HEK293 (cell line): ENCODE measurements around the gene COQ8B.

Experiments used
- BCL11A ChIP-seq: fragments of 450-650 bp; formaldehyde crosslinking; IDR thresholded peaks from 2 replicates; pipeline ENCODE4 v1.5.1; 2016; ENCODE audit warnings: low read depth, missing biosample characterization, missing genetic modification characterization
- GLIS2 ChIP-seq: fragments of 450-650 bp; formaldehyde crosslinking; IDR thresholded peaks from 2 replicates; pipeline ENCODE4 v1.5.1; 2016; ENCODE audit warnings: missing biosample characterization, missing genetic modification characterization
- KLF16 ChIP-seq: fragments of 450-650 bp; formaldehyde crosslinking; IDR thresholded peaks from 2 replicates; pipeline ENCODE4 v1.5.1; 2017; ENCODE audit warnings: missing biosample characterization, missing genetic modification characterization
- MEIS1 ChIP-seq: sonication (generic); formaldehyde crosslinking; IDR thresholded peaks from 2 replicates; pipeline ENCODE4 v1.8.1; 2022; ENCODE audit warnings: missing genetic modification reagents, mild to moderate bottlenecking, borderline replicate concordance
- PRDM1 ChIP-seq: fragments of 450-650 bp; formaldehyde crosslinking; IDR thresholded peaks from 2 replicates; pipeline ENCODE4; 2016; ENCODE audit warnings: missing biosample characterization, missing genetic modification characterization
- ZBTB48 ChIP-seq: fragments of 450-650 bp; formaldehyde crosslinking; IDR thresholded peaks from 2 replicates; pipeline ENCODE4 v1.5.1; 2016; ENCODE audit warnings: missing biosample characterization, missing genetic modification characterization
- ZBTB8A ChIP-seq: fragments of 450-650 bp; formaldehyde crosslinking; IDR thresholded peaks from 2 replicates; pipeline ENCODE4 v1.5.1; 2016; ENCODE audit warnings: missing biosample characterization, missing genetic modification characterization
- ZFP37 ChIP-seq: fragments of 450-650 bp; formaldehyde crosslinking; IDR thresholded peaks from 2 replicates; pipeline ENCODE4 v1.5.1; 2016; ENCODE audit warnings: missing biosample characterization, missing genetic modification characterization
- ZFP69B ChIP-seq: fragments of 450-650 bp; formaldehyde crosslinking; IDR thresholded peaks from 2 replicates; pipeline ENCODE4 v1.5.1; 2016; ENCODE audit warnings: missing biosample characterization, missing genetic modification characterization
- ZNF157 ChIP-seq: fragments of 450-650 bp; formaldehyde crosslinking; IDR thresholded peaks from 2 replicates; pipeline ENCODE4 v1.5.1; 2016; ENCODE audit warnings: missing biosample characterization, missing genetic modification characterization
- ZNF175 ChIP-seq: fragments of 450-650 bp; formaldehyde crosslinking; IDR thresholded peaks from 2 replicates; pipeline ENCODE4 v1.5.1; 2016; ENCODE audit warnings: missing biosample characterization, missing genetic modification characterization
- ZNF24 ChIP-seq: fragments of 450-650 bp; formaldehyde crosslinking; IDR thresholded peaks from 2 replicates; pipeline ENCODE4 v1.5.1; 2016; ENCODE audit warnings: missing biosample characterization, missing genetic modification characterization
- ZNF274 ChIP-seq, 2 experiments: fragments of 200-500 bp in 1 of 2; fragments of 450-650 bp in 1 of 2; sonication (Bioruptor generic) in 1 of 2; formaldehyde crosslinking in 1 of 2; IDR thresholded peaks; 2 replicates each; pipeline versions ENCODE4 v1.5.1 to v1.6.1; 2014 to 2016; ENCODE audit warnings: borderline replicate concordance in 1 of 2, inconsistent platforms in 1 of 2, low read length in 1 of 2, missing biosample characterization in 1 of 2, missing genetic modification characterization in 1 of 2
- ZNF335 ChIP-seq: fragments of 450-650 bp; formaldehyde crosslinking; conservative IDR thresholded peaks from 2 replicates; pipeline ENCODE4 v1.5.1; 2016; ENCODE audit warnings: missing biosample characterization, missing genetic modification characterization
- ZNF48 ChIP-seq: fragments of 450-650 bp; formaldehyde crosslinking; IDR thresholded peaks from 2 replicates; pipeline ENCODE4 v1.5.1; 2016; ENCODE audit warnings: missing biosample characterization, missing genetic modification characterization
- ZNF561 ChIP-seq: fragments of 450-650 bp; IDR thresholded peaks from 2 replicates; pipeline ENCODE4 v1.5.1; 2018; ENCODE audit warnings: missing biosample characterization, missing genetic modification characterization, borderline replicate concordance
- ZNF600 ChIP-seq: fragments of 450-650 bp; formaldehyde crosslinking; IDR thresholded peaks from 2 replicates; pipeline ENCODE4 v1.5.1; 2016; ENCODE audit warnings: missing biosample characterization, missing genetic modification characterization
- ZNF660 ChIP-seq: fragments of 450-650 bp; IDR thresholded peaks from 2 replicates; pipeline ENCODE4 v1.5.1; 2018; ENCODE audit warnings: missing biosample characterization, mild to moderate bottlenecking, missing genetic modification characterization
- ZNF76 ChIP-seq: fragments of 450-650 bp; formaldehyde crosslinking; IDR thresholded peaks from 2 replicates; pipeline ENCODE4; 2016; ENCODE audit warnings: low read depth, missing biosample characterization, missing genetic modification characterization, borderline replicate concordance
- TF ChIP-seq, protein P1 (sequence below): fragments of 450-650 bp; formaldehyde crosslinking; IDR thresholded peaks from 2 replicates; pipeline ENCODE4 v1.5.1; 2016; ENCODE audit warnings: missing biosample characterization, missing genetic modification characterization
- TF ChIP-seq, protein P2 (sequence below): fragments of 450-650 bp; formaldehyde crosslinking; IDR thresholded peaks from 2 replicates; pipeline ENCODE4 v1.5.1; 2016; ENCODE audit warnings: missing biosample characterization, missing genetic modification characterization
- TF ChIP-seq, protein P3 (sequence below): fragments of 450-650 bp; formaldehyde crosslinking; IDR thresholded peaks from 2 replicates; pipeline ENCODE4 v1.5.1; 2016; ENCODE audit warnings: missing biosample characterization, missing genetic modification characterization
- TF ChIP-seq, protein P4 (sequence below): fragments of 450-650 bp; formaldehyde crosslinking; IDR thresholded peaks from 2 replicates; pipeline ENCODE4 v1.5.1; 2016; ENCODE audit warnings: missing biosample characterization, missing genetic modification characterization
- TF ChIP-seq, protein P5 (sequence below): fragments of 450-650 bp; formaldehyde crosslinking; IDR thresholded peaks from 2 replicates; pipeline ENCODE4 v1.5.1; 2016; ENCODE audit warnings: missing biosample characterization, missing genetic modification characterization
- TF ChIP-seq, protein P6 (sequence below): fragments of 450-650 bp; formaldehyde crosslinking; IDR thresholded peaks from 2 replicates; pipeline ENCODE4 v1.5.1; 2016; ENCODE audit warnings: missing biosample characterization, missing genetic modification characterization, borderline replicate concordance
- TF ChIP-seq, protein P7 (sequence below): fragments of 450-650 bp; formaldehyde crosslinking; IDR thresholded peaks from 2 replicates; pipeline ENCODE4 v1.5.1; 2016; ENCODE audit warnings: missing biosample characterization, missing genetic modification characterization

The COQ8B gene

DNA sequence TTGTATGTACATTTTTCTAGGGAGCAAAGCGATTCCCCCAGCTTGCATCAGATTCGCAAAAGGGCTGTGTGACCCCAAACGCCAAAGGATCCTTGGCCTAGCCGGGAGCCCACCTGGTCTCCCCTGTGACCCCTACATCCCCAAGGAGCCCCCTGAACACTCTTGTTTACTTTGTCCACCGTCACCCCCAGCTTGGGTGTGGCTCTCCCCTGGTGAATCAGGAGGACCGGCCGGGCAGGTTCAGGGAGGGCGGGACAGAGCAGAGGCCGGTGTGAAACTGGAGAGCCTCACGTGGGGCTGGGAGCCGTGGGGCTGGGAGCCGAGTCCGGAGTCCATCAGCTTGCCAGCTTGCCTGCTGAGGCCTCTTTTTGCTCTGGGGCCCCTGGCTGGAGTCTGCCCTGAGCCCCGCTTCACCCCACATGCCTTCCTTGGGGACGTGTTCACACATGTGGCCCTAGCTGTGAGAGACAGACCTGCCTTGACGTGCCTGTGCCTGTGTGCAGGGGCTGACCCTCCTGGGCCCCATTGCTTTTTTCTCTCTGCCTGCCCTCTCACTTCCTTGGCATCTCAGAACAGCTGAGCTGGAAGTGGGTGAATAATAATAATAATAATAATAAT lies 2.2 kb upstream of the COQ8B start (continued):
- TF ChIP-seq, protein P1, sequence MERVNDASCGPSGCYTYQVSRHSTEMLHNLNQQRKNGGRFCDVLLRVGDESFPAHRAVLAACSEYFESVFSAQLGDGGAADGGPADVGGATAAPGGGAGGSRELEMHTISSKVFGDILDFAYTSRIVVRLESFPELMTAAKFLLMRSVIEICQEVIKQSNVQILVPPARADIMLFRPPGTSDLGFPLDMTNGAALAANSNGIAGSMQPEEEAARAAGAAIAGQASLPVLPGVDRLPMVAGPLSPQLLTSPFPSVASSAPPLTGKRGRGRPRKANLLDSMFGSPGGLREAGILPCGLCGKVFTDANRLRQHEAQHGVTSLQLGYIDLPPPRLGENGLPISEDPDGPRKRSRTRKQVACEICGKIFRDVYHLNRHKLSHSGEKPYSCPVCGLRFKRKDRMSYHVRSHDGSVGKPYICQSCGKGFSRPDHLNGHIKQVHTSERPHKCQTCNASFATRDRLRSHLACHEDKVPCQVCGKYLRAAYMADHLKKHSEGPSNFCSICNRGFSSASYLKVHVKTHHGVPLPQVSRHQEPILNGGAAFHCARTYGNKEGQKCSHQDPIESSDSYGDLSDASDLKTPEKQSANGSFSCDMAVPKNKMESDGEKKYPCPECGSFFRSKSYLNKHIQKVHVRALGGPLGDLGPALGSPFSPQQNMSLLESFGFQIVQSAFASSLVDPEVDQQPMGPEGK, result peak; percentile 86
- TF ChIP-seq ZNF660 (peak; percentile 56; the same call in 1 of the 2 replicates), ZNF76 (peak; percentile 52; the same call in 1 of the 2 replicates), ZFP37 (no peak), ZNF157 (tag by site-specific recombination) (no peak), BCL11A (tag by site-specific recombination) (peak; percentile 34; the same call in 1 of the 2 replicates), ZBTB8A (tag by site-specific recombination) (0 out of 2 replicates have a peak, but pooled peaks have one; percentile 9), MEIS1 (CRISPR knock-in tag) (no peak), KLF16 (tag by site-specific recombination) (peak; percentile 47; the same call in 1 of the 2 replicates), ZNF48 (tag by site-specific recombination) (no peak), ZNF175 (tag by site-specific recombination) (no peak), ZBTB48 (tag by site-specific recombination) (peak; percentile 84), ZFP69B (tag by site-specific recombination) (peak; percentile 61; the same call in 1 of the 2 replicates), ZNF561 (tag by site-specific recombination) (0 out of 2 replicates have a peak, but pooled peaks have one; percentile 9), PRDM1 (peak; percentile 22; the same call in 1 of the 2 replicates), ZNF24 (tag by site-specific recombination) (peak; percentile 31; the same call in 1 of the 2 replicates), ZNF335 (tag by site-specific recombination) (peak; percentile 92), GLIS2 (tag by site-specific recombination) (peak; percentile 96), ZNF600 (peak; percentile 64), ZNF274 (IDR thresholded peaks at IDR 0.05; ENCODE audit: low read length) (no peak), ZNF274 (tag by site-specific recombination; IDR thresholded peaks at IDR 0.05; ENCODE audit: borderline replicate concordance) (no peak)
- TF ChIP-seq, protein P2, sequence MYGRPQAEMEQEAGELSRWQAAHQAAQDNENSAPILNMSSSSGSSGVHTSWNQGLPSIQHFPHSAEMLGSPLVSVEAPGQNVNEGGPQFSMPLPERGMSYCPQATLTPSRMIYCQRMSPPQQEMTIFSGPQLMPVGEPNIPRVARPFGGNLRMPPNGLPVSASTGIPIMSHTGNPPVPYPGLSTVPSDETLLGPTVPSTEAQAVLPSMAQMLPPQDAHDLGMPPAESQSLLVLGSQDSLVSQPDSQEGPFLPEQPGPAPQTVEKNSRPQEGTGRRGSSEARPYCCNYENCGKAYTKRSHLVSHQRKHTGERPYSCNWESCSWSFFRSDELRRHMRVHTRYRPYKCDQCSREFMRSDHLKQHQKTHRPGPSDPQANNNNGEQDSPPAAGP (tag by site-specific recombination), result peak; percentile 84; the same call in 1 of the 2 replicates
- TF ChIP-seq, protein P3, sequence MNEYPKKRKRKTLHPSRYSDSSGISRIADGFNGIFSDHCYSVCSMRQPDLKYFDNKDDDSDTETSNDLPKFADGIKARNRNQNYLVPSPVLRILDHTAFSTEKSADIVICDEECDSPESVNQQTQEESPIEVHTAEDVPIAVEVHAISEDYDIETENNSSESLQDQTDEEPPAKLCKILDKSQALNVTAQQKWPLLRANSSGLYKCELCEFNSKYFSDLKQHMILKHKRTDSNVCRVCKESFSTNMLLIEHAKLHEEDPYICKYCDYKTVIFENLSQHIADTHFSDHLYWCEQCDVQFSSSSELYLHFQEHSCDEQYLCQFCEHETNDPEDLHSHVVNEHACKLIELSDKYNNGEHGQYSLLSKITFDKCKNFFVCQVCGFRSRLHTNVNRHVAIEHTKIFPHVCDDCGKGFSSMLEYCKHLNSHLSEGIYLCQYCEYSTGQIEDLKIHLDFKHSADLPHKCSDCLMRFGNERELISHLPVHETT, result no peak
- TF ChIP-seq, protein P4, sequence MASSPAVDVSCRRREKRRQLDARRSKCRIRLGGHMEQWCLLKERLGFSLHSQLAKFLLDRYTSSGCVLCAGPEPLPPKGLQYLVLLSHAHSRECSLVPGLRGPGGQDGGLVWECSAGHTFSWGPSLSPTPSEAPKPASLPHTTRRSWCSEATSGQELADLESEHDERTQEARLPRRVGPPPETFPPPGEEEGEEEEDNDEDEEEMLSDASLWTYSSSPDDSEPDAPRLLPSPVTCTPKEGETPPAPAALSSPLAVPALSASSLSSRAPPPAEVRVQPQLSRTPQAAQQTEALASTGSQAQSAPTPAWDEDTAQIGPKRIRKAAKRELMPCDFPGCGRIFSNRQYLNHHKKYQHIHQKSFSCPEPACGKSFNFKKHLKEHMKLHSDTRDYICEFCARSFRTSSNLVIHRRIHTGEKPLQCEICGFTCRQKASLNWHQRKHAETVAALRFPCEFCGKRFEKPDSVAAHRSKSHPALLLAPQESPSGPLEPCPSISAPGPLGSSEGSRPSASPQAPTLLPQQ (tag by site-specific recombination), result peak; percentile 77
- TF ChIP-seq, protein P5, sequence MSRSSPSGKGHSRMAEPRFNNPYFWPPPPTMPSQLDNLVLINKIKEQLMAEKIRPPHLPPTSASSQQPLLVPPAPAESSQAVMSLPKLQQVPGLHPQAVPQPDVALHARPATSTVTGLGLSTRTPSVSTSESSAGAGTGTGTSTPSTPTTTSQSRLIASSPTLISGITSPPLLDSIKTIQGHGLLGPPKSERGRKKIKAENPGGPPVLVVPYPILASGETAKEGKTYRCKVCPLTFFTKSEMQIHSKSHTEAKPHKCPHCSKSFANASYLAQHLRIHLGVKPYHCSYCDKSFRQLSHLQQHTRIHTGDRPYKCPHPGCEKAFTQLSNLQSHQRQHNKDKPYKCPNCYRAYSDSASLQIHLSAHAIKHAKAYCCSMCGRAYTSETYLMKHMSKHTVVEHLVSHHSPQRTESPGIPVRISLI, result peak; percentile 43; the same call in 1 of the 2 replicates
- TF ChIP-seq, protein P6, sequence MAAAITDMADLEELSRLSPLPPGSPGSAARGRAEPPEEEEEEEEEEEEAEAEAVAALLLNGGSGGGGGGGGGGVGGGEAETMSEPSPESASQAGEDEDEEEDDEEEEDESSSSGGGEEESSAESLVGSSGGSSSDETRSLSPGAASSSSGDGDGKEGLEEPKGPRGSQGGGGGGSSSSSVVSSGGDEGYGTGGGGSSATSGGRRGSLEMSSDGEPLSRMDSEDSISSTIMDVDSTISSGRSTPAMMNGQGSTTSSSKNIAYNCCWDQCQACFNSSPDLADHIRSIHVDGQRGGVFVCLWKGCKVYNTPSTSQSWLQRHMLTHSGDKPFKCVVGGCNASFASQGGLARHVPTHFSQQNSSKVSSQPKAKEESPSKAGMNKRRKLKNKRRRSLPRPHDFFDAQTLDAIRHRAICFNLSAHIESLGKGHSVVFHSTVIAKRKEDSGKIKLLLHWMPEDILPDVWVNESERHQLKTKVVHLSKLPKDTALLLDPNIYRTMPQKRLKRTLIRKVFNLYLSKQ (tag by site-specific recombination), result no peak
- TF ChIP-seq, protein P7, sequence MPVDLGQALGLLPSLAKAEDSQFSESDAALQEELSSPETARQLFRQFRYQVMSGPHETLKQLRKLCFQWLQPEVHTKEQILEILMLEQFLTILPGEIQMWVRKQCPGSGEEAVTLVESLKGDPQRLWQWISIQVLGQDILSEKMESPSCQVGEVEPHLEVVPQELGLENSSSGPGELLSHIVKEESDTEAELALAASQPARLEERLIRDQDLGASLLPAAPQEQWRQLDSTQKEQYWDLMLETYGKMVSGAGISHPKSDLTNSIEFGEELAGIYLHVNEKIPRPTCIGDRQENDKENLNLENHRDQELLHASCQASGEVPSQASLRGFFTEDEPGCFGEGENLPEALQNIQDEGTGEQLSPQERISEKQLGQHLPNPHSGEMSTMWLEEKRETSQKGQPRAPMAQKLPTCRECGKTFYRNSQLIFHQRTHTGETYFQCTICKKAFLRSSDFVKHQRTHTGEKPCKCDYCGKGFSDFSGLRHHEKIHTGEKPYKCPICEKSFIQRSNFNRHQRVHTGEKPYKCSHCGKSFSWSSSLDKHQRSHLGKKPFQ (tag by site-specific recombination), result peak; percentile 72; the same call in 1 of the 2 replicates
